HL-60 (cell line): Measurements from ENCODE around the gene MT4.

Experiments
- CTCF ChIP-seq: IDR thresholded peaks from one replicate; pipeline ENCODE4 v1.5.1; 2011; ENCODE audit warnings: low read length, control low read depth, inconsistent platforms; ENCODE audit not compliant: insufficient read depth
- POLR2AphosphoS5 ChIP-seq: IDR thresholded peaks from 2 replicates; pipeline ENCODE4 v1.6.1; 2012; ENCODE audit warnings: low read depth
- SPI1 ChIP-seq: IDR thresholded peaks from 2 replicates; pipeline ENCODE4 v1.6.1; 2012; ENCODE audit warnings: low read depth, mild to moderate bottlenecking, borderline replicate concordance

DNA sequence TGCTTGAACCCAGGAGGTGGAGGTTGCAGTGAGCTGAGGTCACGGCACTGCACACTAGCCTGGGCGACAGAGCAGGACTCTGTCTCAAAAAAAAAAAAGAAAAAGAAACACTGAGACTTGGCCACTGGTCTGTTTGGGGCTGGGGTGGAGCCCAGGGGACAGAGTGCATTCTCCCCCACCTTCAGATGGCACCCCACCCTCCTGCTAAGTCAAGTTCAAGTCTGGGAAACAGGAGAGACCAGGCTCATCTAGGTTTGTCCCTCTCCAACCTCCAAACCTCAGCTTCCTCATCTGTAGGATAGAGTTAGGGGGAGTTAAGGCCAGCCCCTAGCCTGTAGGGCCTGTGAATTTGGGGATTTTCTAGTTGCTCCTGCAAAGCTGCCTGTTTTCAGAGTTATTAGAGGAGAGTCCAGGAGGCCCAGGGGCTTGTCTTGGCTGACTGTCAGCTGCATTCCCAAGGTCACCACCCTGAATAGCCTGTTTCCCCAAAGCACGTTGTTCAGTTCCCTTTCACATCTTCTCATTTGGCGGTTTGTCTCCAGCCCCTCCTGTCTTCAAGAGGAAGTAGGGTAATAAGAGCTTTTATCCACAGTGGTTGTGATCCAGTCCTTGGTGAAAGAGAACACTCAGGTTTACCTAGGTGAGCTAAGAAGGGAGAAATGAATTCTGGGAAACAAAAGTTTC, 26.6 kb downstream of the MT4 start:
- TF ChIP-seq CTCF, result no peak
- TF ChIP-seq SPI1, result peak; percentile 82
- no peak for TF ChIP-seq POLR2AphosphoS5
